Upper lobe of left lung (tissue), 4 donors: ENCODE measurements around the gene LEP.

Source experiments
- CTCF ChIP-seq, 6 experiments: fragments of 450-650 bp in 4 of 6; fragments of 200-600 bp in 2 of 6; sonication (generic) in 2 of 6; IDR thresholded peaks; one replicate each; pipeline ENCODE4 v1.5.1; 2016 to 2019; ENCODE audit warnings: antibody characterized with exemption in 6 of 6
- EP300 ChIP-seq, 4 donors: sonication (generic); formaldehyde crosslinking; IDR thresholded peaks; one replicate each; pipeline ENCODE4 v1.5.1; 2017; ENCODE audit warnings: antibody characterized with exemption in 4 of 4, control low read depth in 2 of 4

GRCh38 chr7:128266529-128266882 is 25.4 kb downstream of the LEP start:
- no peak for TF ChIP-seq EP300 (IDR thresholded peaks at IDR 0.05)
- no peak for TF ChIP-seq CTCF (IDR thresholded peaks at IDR 0.05)
